Stimulated activated CD8-positive, alpha-beta memory T cell treated with anti-CD3 and anti-CD28 coated beads, Interleukin-12 subunit alpha, Interleukin-12 subunit beta, amount 100 ng/mL, for 24 hours (primary cell): ENCODE data around the gene ZGPAT.

Experiments used
- DNase-seq: peaks from one replicate; pipeline ENCODE4 v3.0.0-alpha.2; 2020; ENCODE audit errors: extremely low read depth

Gene ZGPAT

DNA sequence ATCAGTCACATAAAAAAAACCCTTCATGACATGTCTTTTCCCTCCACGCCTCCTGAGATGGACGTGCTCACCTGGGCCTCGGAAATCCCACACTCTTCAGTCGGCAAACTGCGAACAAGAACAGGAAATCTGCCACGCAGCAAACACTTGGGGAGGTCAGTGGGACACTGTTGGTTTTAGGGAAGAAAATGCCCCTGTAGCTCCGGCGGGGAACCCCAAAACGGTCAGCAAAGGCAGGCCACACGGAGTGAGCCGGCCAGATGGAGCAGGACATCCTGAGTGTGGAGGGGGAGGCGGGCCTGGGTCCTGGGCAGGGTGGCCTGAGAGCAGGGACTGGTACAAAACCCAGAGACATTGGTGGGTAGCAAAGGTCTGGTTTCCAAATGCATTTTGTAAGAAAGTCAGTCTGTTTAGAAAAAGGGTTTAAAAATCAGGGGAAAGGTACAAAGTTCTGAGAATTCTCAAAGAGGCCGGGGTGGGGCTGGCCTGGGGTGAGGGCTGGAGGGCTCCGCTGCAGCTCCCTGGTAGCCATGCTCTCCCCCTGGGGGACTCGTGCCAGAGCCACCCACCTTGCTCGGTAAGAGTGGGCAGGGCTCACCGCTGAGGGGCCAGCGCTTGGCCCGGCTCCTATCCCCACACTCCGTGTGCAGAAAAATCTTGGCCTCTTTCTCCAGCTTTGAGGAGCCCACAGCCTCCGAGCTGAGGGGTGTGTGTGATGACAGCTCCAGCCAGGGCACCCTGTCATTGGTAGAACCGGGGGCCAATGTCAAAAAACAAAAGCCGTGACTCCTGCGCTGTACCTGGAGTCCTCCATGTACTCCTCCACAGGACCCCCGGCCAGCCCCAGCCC, 37.0 kb downstream of the ZGPAT start:
- no peak for DNase-seq

DNA sequence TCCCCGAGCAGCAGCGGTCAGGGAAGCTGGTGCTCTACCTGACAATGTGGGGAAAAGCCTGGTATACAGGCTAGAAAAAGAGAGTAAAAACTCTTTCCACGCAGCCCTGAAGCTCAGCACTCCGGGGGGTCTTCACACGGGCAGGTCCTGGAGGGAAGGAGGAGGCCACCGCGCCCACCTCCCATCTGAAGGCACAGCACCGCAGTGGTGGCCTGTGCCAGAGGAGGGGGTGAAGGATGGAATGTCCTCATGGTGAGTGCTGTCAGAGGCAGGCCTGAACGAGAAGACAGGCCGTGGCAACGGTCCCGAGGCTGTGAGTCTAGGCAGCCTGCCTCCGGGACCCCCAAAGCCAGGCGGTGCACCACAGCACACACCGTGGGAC, 37.6 kb downstream of the ZGPAT start:
- no peak for DNase-seq

DNA sequence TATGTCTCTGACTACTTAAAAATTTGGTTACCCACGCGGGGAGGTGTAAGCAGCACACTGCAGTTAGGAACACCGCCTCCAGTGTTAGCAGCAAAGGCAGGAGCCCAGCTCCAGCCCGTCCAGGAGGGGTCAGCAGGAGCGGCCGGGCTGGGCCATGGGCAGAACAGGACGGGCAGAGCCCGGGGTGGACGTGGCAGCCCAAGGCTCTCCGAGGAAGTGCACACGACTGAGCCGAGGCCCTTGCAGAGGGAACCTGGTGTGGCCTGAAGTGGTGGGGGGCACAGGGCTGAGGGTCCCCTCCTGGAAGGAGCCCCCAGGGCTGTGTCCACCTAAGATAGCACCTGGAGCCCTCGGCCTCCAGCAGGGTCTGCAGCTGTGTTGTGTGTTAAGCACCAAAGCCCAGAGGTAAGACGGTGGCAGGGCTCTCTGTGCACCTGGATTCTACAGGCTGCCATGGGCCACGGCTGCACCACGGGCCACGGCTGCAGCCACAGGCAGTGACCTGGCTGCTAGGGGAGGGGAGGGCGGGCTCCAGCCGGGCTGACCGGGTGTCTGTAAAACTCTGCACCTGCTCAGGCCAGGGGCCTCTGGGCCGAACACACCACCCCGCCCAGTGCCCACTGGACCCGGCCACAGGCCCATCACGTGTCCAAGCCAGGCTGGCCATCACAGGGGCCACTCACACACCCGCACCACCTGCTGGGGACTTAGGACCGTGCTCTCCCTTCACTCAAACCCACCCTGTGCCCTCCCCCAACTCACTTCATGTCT, 38.3 kb downstream of the ZGPAT start:
- no peak for DNase-seq

DNA sequence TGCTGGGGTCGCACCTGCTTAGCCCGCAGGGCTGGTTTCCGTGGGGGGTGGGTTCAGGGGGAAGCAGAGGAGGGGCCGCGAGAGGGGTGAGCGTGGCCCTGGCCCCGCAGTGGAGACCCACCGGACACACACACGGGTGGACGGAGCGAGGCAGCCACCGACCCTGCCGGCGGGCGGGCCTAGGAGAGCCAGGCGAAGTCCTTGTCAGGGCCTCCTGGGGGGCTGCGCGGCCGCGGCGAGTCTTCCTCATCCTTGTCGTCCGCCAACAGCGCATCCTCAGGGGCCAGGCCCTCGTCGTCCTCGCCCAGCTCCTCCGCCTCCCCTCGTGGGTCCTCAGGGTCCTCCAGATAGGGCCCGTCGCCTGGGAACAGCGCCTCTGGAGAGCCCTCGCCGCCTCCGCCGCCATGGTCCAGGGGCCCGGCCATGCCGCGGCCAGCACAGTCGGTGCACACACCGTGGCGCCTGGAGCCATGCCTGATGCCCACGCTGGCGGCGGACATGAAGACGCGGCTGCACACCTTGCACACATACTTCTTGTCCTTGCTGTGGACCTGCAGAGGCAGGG, 39.0 kb downstream of the ZGPAT start:
- no peak for DNase-seq

DNA sequence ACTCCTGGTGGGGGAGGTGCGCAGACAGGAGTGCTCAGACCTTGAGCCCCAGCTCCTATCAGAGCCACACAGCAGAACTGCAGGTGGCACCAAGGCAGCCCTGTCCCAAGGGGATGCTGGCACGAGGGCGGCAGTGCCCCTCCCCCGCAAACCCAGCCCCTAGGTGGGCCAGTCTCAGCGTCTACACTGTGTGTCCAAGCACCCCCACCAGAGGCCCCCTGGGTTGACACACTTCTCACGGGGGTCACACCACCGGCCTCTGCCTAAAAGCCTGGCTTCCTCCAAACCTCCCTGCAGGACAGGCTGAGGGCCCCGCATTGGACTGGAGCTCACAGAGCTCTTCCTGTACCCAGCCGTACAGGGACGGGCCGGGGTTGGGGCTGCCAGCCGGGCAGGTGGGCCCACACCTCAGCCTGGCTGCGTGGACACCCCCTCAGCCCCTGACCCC, 39.8 kb downstream of the ZGPAT start:
- DNase-seq = no peak

DNA sequence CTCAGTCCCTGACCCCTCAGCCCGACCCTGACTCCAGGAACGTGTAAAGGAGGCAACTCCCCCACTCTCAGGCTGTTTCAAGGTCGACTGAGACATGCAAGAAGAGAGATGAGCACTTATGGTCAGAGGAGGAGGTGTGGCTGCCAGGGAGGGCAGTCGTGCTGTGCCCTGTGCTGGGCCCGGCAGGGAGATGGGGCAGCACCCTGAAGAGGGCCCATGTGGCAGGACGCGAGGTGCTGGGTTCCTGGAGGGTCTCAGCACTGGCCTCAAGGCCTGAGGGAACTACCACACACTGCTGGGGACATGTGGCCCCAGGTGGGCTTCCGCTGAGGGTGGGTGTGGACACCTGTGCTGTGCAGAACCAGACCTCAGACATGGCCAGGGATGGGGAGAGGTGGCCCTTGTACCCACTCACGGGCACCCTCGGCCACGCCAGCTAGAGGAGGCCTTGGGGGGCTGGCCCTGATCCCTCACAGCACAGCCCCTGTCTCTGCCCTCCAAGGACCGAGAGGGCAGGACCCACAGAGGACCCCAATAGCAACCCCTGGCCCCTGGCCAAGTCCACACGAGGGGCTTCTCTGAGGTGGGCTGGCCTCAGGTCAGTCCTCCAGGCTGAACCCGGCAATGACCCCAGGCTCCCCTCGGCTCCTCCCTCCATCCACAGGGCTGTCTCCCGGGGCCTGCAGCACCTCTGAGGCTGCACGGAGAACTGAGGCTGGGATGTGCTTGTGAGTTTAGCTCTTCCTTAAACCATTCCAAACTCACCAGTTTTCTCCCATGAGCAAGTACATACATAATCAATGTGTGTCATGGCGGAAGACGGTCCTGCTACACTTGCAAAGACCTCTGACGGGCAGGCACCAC, 40.5 kb downstream of the ZGPAT start:
- DNase-seq = no peak

DNA sequence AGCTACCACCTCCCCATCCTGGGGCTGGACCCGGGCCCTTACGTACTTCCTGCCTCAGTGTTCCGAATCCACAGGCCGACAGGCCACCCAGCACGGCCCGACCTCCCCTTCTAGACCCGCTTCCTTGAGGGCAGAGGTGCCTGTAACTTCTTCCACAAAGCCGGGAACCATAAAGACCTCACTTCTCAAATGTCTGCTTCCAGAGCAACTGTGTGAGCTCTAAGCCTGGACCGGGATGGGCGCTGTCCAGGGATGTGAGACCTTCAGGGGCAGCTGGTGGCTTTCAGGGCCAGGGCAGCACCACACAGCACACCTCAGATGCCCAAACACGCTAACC, 41.1 kb downstream of the ZGPAT start:
- DNase-seq = no peak

DNA sequence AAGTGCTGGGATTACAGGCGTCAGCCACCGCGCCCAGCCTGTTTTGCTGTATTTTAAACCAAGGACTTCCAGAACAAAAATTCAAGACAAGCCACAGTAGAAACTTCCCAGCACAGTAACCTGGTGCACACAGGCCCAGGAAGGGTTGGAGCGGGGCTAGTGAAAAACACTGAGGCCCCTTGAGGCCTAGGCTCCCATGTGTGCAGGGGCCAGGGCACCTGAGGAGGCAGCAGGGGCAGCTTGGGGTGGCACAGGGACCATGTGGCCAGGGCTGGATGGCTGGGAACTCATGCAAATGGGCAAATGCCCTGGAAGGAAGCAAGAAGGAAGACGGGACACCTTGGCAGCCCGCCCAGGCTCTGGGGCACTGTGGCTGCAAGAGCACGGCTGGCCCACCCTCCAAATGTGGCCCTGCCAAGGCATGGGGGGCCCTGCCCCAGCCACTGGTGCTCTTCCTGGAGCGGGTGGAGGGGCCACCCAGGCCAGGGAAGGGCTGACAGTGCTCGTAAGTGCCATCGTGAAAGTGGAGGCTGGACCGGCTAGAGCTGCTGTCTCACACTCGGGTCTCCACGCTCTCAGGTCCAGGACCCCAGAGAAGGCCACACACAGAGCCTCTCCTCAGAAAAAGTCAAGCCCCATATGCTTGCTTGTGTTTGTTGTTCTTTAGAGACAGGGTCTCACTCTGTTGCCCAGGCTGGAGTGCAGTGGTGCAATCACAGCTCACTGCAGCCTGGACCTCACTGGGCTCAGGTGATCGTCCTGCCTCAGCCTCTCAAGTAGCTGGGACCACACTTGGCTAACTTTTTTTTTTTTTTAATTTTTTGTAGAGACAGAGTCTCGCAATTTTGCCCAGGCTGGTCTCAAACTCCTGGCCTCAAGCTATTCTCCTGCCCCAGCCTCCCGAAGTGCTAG, 42.0 kb downstream of the ZGPAT start:
- no peak for DNase-seq

DNA sequence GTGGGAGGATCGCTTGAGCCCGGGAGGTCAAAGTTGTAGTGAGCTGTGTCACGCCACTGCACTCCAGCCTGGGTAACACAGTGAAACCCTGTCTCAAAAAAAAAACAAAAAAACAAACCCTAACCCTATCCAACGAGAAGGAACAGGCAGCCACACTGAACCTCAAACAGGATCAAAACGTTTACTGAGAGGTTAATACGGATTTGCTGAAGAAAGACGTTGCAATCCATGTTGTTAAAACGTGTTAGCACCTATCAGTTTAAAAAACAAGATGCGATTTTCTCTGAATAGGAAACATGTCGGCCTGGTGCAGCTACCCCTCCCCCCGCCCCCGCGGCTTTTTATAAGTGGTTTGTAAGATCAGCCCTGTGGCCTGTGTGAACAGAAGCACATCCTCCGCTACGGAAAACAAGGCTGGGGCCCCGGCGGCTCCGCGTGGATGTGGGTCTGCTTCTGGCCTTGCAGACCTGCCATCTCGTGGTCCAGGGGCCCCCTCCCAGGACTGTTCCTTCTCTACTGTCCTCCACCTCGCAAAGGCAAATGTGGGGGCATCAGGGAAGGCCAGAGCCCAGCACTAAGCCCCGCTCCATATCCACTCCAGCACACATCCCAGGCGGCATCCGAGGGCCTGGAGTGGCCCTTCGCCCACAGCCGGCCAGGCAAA, 43.1 kb downstream of the ZGPAT start:
- DNase-seq = no peak

DNA sequence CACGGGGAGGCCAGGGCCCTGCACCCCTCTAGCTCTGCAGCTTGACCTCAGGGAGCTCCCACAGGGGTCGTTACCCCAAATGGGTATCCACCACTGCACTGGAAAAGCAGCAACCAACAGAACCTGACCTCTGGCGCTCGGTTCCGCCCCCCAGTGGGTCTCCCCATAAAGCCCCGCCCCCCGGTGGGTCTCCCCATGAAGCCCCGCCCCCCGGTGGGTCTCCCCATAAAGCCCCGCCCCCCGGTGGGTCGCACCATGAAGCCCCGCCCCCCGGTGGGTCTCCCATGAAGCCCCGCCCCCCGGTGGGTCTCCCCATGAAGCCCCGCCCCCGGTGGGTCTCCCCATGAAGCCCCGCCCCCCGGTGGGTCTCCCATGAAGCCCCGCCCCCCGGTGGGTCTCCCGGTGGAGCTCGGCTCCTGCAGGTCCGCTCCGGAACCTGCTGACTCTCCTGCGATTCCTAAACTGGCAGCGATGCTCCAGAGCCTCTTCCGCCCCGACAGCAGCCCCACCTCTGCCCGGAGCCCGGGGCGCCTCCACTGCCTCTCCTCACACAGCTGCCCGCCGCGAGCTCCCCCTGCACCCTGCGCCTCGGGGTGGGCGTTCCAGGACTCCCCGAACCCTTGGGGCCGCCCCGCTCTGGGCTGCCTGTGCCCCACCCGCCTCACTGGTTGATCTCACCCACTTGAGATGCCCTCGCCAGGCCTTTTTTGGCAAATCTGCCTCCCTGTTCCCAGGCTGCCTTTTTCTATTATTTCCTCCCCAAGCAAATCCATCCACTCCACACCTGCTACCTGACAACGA, 43.8 kb downstream of the ZGPAT start:
- no peak for DNase-seq

DNA sequence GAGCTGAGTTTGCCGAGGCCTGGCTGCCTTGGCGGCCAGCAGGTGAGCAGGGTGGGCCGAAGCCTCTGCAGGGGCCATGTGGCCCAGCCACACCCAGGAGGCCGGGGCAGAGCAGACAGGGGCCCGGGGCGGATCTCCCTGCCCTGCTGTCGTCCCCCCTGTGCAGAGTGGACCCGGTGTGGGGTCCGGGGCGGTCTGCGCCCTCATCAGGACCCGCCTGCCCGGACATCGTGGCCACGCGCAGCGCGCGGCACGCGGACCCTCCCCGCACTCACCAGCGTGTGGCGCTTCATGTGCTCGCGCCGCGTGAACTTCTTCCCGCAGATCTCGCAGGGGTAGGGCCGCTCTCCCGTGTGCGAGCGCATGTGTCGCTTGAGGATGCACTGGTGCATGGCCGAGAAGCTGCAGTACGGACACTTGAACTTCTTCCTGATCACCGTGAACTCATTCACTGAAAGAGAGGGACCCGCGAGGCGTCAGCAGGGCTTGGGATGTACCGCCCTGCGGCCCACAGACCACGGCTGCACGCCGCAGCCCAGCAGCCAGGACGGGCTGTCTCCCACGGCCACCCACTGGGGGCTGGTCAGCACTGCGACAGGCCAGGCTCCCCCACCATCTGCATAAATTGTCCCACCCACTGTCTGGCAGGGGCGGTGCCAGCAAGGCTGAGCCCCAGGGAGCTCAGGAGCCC, 44.7 kb downstream of the ZGPAT start:
- DNase-seq = no peak

DNA sequence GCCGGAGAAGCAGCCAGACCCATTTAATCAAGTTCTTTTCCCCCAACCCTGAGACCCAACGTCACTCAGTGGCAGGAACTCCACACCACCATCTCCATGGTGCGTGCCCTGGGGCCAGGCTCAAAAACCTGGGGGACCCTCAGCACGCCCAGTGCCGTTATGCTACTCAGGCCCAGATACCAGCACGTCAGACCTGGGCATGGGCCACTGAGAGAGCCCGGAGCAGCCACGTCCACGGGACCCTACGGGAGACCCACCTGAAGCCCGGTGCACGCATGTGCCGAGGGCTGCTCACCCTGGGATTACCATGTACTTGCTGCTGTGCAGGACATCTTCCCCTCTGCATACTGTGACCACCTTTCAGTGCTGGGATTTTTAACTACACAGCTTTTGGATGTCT, 45.5 kb downstream of the ZGPAT start:
- DNase-seq = no peak

DNA sequence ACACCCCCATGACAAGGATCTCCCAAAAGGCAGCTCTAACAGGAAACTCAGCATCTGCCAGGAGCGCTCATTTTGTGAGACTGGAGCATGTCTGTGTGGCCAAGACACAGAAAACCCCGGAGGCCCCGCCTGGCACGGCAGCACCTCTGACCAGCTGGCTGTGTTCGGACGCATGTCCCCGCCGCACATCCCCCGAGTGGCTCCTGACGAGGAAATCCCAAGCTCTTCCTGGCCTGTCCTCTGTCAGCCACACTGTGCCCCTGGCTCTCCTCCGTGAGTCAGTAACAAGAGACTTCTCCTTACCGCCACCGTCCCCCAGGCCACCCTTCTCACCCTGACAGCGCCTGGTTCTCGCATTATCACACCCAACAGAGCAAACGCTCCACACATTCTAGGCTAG, 46.2 kb downstream of the ZGPAT start:
- no peak for DNase-seq

DNA sequence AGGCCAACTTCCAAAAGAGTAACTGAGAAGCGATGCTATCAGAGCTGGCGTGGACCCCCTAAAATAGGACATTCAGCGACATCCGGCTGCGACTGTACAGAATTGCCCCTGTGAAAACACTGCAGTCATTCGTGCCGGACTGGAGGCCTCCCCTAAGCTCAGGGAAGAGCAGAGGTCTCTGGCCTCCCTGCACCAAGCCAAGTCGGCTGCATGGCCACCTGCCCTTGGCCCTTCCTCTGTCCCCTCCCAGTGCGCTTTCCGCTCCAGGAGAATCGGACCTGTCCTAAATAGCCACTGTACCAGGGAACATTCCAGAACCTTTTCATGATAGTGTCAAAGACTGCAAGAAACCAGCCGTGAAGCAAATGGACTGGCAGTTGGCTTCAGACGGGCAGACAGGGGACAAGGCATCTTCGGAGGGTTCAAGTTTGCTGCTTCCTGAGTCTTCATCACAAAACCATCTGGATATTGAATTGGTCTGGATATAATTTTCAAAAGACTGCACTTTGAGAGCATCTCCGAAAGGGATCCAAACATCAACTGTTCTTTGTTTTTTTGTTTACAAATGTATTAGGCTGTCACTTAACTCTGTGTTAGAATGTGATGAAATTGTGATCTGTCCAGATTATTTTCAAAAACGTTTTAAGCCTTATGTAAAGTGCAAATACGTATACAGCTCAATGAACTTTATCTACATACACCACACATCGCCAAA, 48.3 kb downstream of the ZGPAT start:
- no peak for DNase-seq

DNA sequence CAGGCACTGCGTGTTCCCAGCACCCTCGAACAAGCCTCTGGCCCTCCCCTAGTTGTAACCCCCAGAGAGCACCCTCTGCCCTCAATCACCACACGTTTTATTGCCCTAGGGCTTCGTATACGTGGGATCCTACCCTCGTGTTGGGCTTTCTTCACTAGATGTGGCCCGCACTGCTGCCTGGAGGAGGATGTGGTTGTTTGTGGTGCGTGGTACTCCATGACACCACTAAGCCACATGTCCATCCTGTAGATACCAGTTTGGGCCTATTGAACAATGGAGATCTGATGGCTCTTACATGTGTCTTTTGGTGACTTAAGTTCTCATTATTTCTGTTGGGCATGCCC, 48.8 kb downstream of the ZGPAT start:
- no peak for DNase-seq

DNA sequence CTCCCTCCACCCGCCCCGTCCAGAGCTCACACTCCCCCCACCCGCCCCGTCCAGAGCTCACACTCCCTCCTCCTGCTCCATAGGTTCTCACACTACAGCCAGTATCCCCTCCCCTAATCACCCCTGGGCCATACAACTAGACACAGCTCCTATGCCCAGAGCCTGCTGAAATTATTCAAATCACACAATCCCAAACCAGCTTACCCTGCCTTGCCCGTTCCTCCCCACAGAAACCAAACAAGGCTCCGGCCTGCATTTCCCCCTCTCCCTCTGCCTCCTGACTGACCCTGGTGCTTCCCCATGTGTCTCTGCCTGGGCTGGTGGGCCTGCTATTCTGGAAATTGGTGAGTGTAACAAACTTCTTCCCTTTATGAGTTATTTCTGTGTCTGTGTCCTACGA, 50.3 kb downstream of the ZGPAT start:
- DNase-seq = no peak

DNA sequence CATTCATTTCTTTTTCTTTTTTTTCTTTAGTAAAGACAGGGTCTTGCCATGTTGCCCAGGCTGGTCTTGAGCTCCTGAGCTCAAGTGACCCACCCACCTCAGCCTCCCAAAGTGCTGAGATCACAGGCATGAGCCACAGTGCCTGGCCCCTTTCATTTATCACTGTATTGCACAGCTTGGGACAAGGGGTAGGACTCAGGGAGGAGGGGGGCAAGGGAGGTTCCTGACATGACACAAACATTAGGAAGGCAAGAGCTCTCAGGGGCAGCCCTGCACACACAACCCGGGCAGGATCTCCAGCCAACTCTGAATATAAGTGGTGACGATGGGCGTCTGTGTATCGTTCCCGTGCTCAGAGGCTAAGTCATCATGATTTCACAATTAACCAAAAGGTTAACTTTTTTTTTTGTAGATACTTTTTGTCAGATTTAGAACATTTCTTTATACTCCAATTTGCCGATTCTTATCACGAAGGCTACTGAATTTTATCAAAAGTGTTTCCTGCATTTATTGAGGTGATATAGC, 51.6 kb downstream of the ZGPAT start:
- DNase-seq = no peak
